Naive B cell (primary cell): ENCODE results near the gene HNRNPA0. TPM values are rescaled to one million over a fixed set of nuclear protein-coding genes. Genes with fewer than 3 reads are reported as not detected.

Experiments
- ATAC-seq, 2 donors: fragments of 150-1000 bp; cut with Tn5 transposase; 2 replicates each; pipeline ENCODE4 v1.10.0; 2021; ENCODE audit warnings: low read depth in 2 of 2, mild to moderate bottlenecking in 2 of 2, moderate library complexity in 2 of 2
- DNase-seq: peaks from one replicate; pipeline ENCODE4 v3.0.0; 2022
- H3K27ac Mint-ChIP-seq, 6 donors: one replicate each; pipeline ENCODE4 v1.8.0; 2020 to 2022; ENCODE audit warnings: mild to moderate bottlenecking in 6 of 6, mixed read lengths in 6 of 6, moderate library complexity in 5 of 6, inconsistent platforms in 2 of 6
- H3K27me3 Mint-ChIP-seq, 3 donors: one replicate each; pipeline ENCODE4 v1.8.0; 2021 to 2022; ENCODE audit warnings: mixed read lengths in 3 of 3, mild to moderate bottlenecking in 1 of 3
- H3K36me3 Mint-ChIP-seq, 2 donors: one replicate each; pipeline ENCODE4 v1.8.0; 2020 to 2022; ENCODE audit warnings: mixed read lengths in 2 of 2, inconsistent platforms in 1 of 2, mild to moderate bottlenecking in 1 of 2
- H3K4me1 Mint-ChIP-seq, 3 donors: one replicate each; pipeline ENCODE4 v1.8.0; 2020 to 2022; ENCODE audit warnings: mixed read lengths in 3 of 3, inconsistent platforms in 1 of 3, mild to moderate bottlenecking in 1 of 3, moderate library complexity in 1 of 3
- H3K4me3 Mint-ChIP-seq, 8 donors: one replicate each; pipeline ENCODE4 v1.8.0; 2020 to 2022; ENCODE audit warnings: mild to moderate bottlenecking in 8 of 8, mixed read lengths in 8 of 8, moderate library complexity in 8 of 8, inconsistent platforms in 2 of 8
- H3K9me3 Mint-ChIP-seq, 7 donors: one replicate each; pipeline ENCODE4 v1.8.0; 2020 to 2022; ENCODE audit warnings: mixed read lengths in 7 of 7, mild to moderate bottlenecking in 5 of 7, inconsistent platforms in 2 of 7, moderate library complexity in 1 of 7
- polyA plus RNA-seq, 6 donors: library from polyadenylated mRNA; unstranded; fragments of 300-500 nt; fragmentation: Illumina TruSeq; gene quantifications; one replicate each; pipeline ENCODE4 v1.2.3, GENCODE V29; 2021; ENCODE audit warnings: low read depth in 6 of 6

Gene HNRNPA0
- polyA plus RNA-seq, 6 donors from 2014 or later = 7.3 to 22.2 (median 17.9) TPM

GRCh38 chr5:137747848-137748247 lies 6.3 kb downstream of the HNRNPA0 start:
- Mint-ChIP-seq H3K4me3 (no peak overlapping the region), H3K27me3 (no peaks in the 10 kb centered on the region), H3K36me3 (no peaks in the 10 kb centered on the region), H3K27ac (no peak overlapping the region), H3K9me3 (no peaks in the 10 kb centered on the region), H3K4me1 (peaks cover 19 to 35% (median 20%) of the 10 kb centered on the region in 3 donors)
- DNase-seq = no peak
- ATAC-seq = no peak

GRCh38 chr5:137743031-137743640 lies 11.0 kb downstream of the HNRNPA0 start:
- Mint-ChIP-seq H3K4me3 (peak overlapping the region in 1 of 8 donors; percentile 31), H3K4me1 (peaks cover 0 to 4% (median 2%) of the 10 kb centered on the region in 3 donors), H3K36me3 (no peaks in the 10 kb centered on the region), H3K9me3 (no peaks in the 10 kb centered on the region), H3K27ac (no peak overlapping the region), H3K27me3 (no peaks in the 10 kb centered on the region)
- DNase-seq = peak; percentile 42
- ATAC-seq = peak; percentile 63 to 78

GRCh38 chr5:137741718-137742117 lies 12.4 kb downstream of the HNRNPA0 start:
- DNase-seq (no peak), ATAC-seq (no peak)
- no peak overlapping the region for H3K27ac Mint-ChIP-seq
- no peaks in the 10 kb centered on the region for H3K36me3 Mint-ChIP-seq
- H3K27me3 Mint-ChIP-seq = no peaks in the 10 kb centered on the region
- H3K4me3 Mint-ChIP-seq = no peak overlapping the region
- H3K4me1 Mint-ChIP-seq = peaks cover 0 to 6% (median 4%) of the 10 kb centered on the region in 3 donors
- H3K9me3 Mint-ChIP-seq = peaks cover 0 to 4% (median 0%) of the 10 kb centered on the region in 7 donors

GRCh38 chr5:137739737-137740136 lies 14.4 kb downstream of the HNRNPA0 start:
- H3K9me3 Mint-ChIP-seq = peaks cover 0 to 4% (median 0%) of the 10 kb centered on the region in 7 donors
- DNase-seq (no peak), ATAC-seq (no peak)
- no peak overlapping the region for H3K4me3 Mint-ChIP-seq
- H3K36me3 Mint-ChIP-seq = no peaks in the 10 kb centered on the region
- peaks cover 0 to 6% (median 4%) of the 10 kb centered on the region in 3 donors for H3K4me1 Mint-ChIP-seq
- peak overlapping the region in 1 of 6 donors; percentile 61 for H3K27ac Mint-ChIP-seq
- no peaks in the 10 kb centered on the region for H3K27me3 Mint-ChIP-seq

- peaks cover 0 to 4% (median 0%) of the 10 kb centered on the region in 7 donors for H3K9me3 Mint-ChIP-seq
- peaks cover 0 to 6% (median 4%) of the 10 kb centered on the region in 3 donors for H3K4me1 Mint-ChIP-seq
- ATAC-seq = no peak
- DNase-seq = no peak
- H3K27me3 Mint-ChIP-seq = peaks cover 0 to 4% (median 0%) of the 10 kb centered on the region in 3 donors
- no peak overlapping the region for H3K4me3 Mint-ChIP-seq
- no peak overlapping the region for H3K27ac Mint-ChIP-seq
- no peaks in the 10 kb centered on the region for H3K36me3 Mint-ChIP-seq
These were observed 15.2 kb downstream of the HNRNPA0 start for GRCh38 chr5:137738947-137739346.

- Mint-ChIP-seq H3K27ac (no peak overlapping the region), H3K27me3 (peaks cover 0 to 10% (median 0%) of the 10 kb centered on the region in 3 donors), H3K9me3 (peaks cover 0 to 4% (median 0%) of the 10 kb centered on the region in 7 donors), H3K36me3 (no peaks in the 10 kb centered on the region), H3K4me1 (peaks cover 4% of the 10 kb centered on the region in 3 donors), H3K4me3 (peak overlapping the region in 2 of 8 donors; percentile 2 to 25)
- ATAC-seq = no peak
- no peak for DNase-seq
These were observed 16.6 kb downstream of the HNRNPA0 start for GRCh38 chr5:137737349-137738131.

GRCh38 chr5:137736496-137736895 lies 17.7 kb downstream of the HNRNPA0 start:
- Mint-ChIP-seq H3K9me3 (peaks cover 0 to 4% (median 0%) of the 10 kb centered on the region in 7 donors), H3K4me3 (no peak overlapping the region), H3K27ac (no peak overlapping the region), H3K27me3 (peaks cover 0 to 10% (median 0%) of the 10 kb centered on the region in 3 donors), H3K36me3 (no peaks in the 10 kb centered on the region), H3K4me1 (peaks cover 4% of the 10 kb centered on the region in 3 donors)
- ATAC-seq = no peak
- DNase-seq = no peak

GRCh38 chr5:137735555-137736284 lies 18.4 kb downstream of the HNRNPA0 start, which contains the start of gene KLHL3:
KLHL3 (minus strand) TSS chr5:137736089; CDS start chr5:137735646, 443 bp downstream.
- H3K4me3 Mint-ChIP-seq = no peak within 1 kb of the TSS
- DNase-seq = no peak
- H3K27me3 Mint-ChIP-seq = peaks cover 0 to 10% (median 0%) of the 10 kb centered on the region in 3 donors
- peaks cover 0 to 4% (median 0%) of the 10 kb centered on the region in 7 donors for H3K9me3 Mint-ChIP-seq
- H3K4me1 Mint-ChIP-seq = peaks cover 0 to 4% (median 4%) of the 10 kb centered on the region in 3 donors
- no peaks in the 10 kb centered on the region for H3K36me3 Mint-ChIP-seq
- no peak within 1 kb of the TSS for H3K27ac Mint-ChIP-seq
- peak; percentile 38 to 53 for ATAC-seq

GRCh38 chr5:137734962-137735554 lies 19.1 kb downstream of the HNRNPA0 start:
- Mint-ChIP-seq H3K4me3 (no peak overlapping the region), H3K36me3 (no peaks in the 10 kb centered on the region), H3K4me1 (peaks cover 0 to 4% (median 4%) of the 10 kb centered on the region in 3 donors), H3K9me3 (peaks cover 0 to 4% (median 0%) of the 10 kb centered on the region in 7 donors), H3K27ac (no peak overlapping the region), H3K27me3 (peaks cover 0 to 10% (median 0%) of the 10 kb centered on the region in 3 donors)
- ATAC-seq = peak; percentile 56 to 66
- DNase-seq = peak; percentile 19

GRCh38 chr5:137734331-137734730 lies 19.8 kb downstream of the HNRNPA0 start:
- H3K4me3 Mint-ChIP-seq = peak overlapping the region in 1 of 8 donors; percentile 61
- peaks cover 0 to 10% (median 0%) of the 10 kb centered on the region in 3 donors for H3K27me3 Mint-ChIP-seq
- H3K4me1 Mint-ChIP-seq = peaks cover 0 to 4% (median 4%) of the 10 kb centered on the region in 3 donors
- H3K36me3 Mint-ChIP-seq = no peaks in the 10 kb centered on the region
- ATAC-seq = no peak
- H3K27ac Mint-ChIP-seq = no peak overlapping the region
- no peak for DNase-seq
- peaks cover 0 to 4% (median 0%) of the 10 kb centered on the region in 7 donors for H3K9me3 Mint-ChIP-seq

GRCh38 chr5:137733922-137734321 lies 20.2 kb downstream of the HNRNPA0 start:
- Mint-ChIP-seq H3K9me3 (peaks cover 0 to 4% (median 0%) of the 10 kb centered on the region in 7 donors), H3K27ac (peak overlapping the region in 1 of 6 donors; percentile 61), H3K36me3 (no peaks in the 10 kb centered on the region), H3K27me3 (peaks cover 0 to 10% (median 0%) of the 10 kb centered on the region in 3 donors), H3K4me1 (peaks cover 0 to 4% (median 4%) of the 10 kb centered on the region in 3 donors), H3K4me3 (peak overlapping the region in 1 of 8 donors; percentile 72)
- ATAC-seq = no peak
- no peak for DNase-seq

GRCh38 chr5:137733006-137733405 lies 21.2 kb downstream of the HNRNPA0 start:
- DNase-seq = no peak
- Mint-ChIP-seq H3K4me3 (no peak overlapping the region), H3K4me1 (peaks cover 0 to 4% (median 4%) of the 10 kb centered on the region in 3 donors), H3K9me3 (peaks cover 0 to 4% (median 0%) of the 10 kb centered on the region in 7 donors), H3K27me3 (peaks cover 0 to 10% (median 0%) of the 10 kb centered on the region in 3 donors), H3K27ac (no peak overlapping the region), H3K36me3 (no peaks in the 10 kb centered on the region)
- no peak for ATAC-seq
